ENCODE results near the gene RNF44.

The RNF44 gene

GRCh38 chr5:176521286-176521685, 15.9 kb downstream of the RNF44 start:
- TF ChIP-seq CTCF (conservative IDR thresholded peaks at IDR 0.05; ENCODE audit: low read depth, low read length) = no peak
- H3K4me3 ChIP-seq (ENCODE audit: low read length) = no peak overlapping the region
- no peak for DNase-seq (ENCODE audit: low read depth)

GRCh38 chr5:176519810-176520720, 17.1 kb downstream of the RNF44 start:
- TF ChIP-seq CTCF (conservative IDR thresholded peaks at IDR 0.05; ENCODE audit: low read depth, low read length) = no peak
- no peak for DNase-seq (ENCODE audit: low read depth)
- no peak overlapping the region for H3K4me3 ChIP-seq (ENCODE audit: low read length)

- TF ChIP-seq CTCF (conservative IDR thresholded peaks at IDR 0.05; ENCODE audit: low read depth, low read length) = no peak
- no peak for DNase-seq (ENCODE audit: low read depth)
- H3K4me3 ChIP-seq (ENCODE audit: low read length) = no peak overlapping the region
Observed at GRCh38 chr5:176517053-176517661, 20.0 kb downstream of the RNF44 start.

- no peak for TF ChIP-seq CTCF (conservative IDR thresholded peaks at IDR 0.05; ENCODE audit: low read depth, low read length)
- no peak for DNase-seq (ENCODE audit: low read depth)
- no peak overlapping the region for H3K4me3 ChIP-seq (ENCODE audit: low read length)
Observed at GRCh38 chr5:176515396-176515795, 21.8 kb downstream of the RNF44 start.

GRCh38 chr5:176514244-176514950, 22.8 kb downstream of the RNF44 start:
- no peak for DNase-seq (ENCODE audit: low read depth)
- no peak overlapping the region for H3K4me3 ChIP-seq (ENCODE audit: low read length)
- TF ChIP-seq CTCF (conservative IDR thresholded peaks at IDR 0.05; ENCODE audit: low read depth, low read length) = no peak

GRCh38 chr5:176513788-176514187, 23.4 kb downstream of the RNF44 start:
- no peak overlapping the region for H3K4me3 ChIP-seq (ENCODE audit: low read length)
- no peak for DNase-seq (ENCODE audit: low read depth)
- TF ChIP-seq CTCF (conservative IDR thresholded peaks at IDR 0.05; ENCODE audit: low read depth, low read length) = no peak
